Stimulated activated naive CD4-positive, alpha-beta T cell treated with Interleukin-2 at 50 U/mL for 16 hours (primary cell): ENCODE results near the gene GUCY1B1.
"Not testable (repeated sequence)": the region's sequence is repeated elsewhere in the genome, so short reads cannot be mapped to it uniquely, and the experiment has no call there.

ENCODE experiments used
- DNase-seq: peaks from one replicate; lab custom pipeline; 2025; lab: John Stamatoyannopoulos, UW

Gene GUCY1B1

DNA sequence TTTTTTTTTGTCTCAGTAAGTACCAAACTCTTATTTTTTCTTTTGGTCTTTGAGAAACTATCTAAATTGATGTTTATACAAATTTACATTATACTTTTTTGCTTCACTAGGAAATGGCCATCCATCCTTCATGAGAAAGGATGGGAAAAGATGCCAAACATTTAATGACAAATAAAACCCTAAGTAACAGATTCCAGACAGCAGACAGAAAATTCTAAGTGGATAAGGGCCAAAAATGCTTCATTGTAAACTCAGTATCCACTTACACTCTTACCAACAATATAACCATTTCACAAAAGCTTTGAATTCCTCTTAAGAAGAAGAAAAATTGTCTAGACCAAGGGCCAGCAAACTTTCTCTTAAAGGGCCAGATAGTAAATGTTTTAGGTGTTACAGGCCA, 3.5 kb downstream of the GUCY1B1 start:
- no peak for DNase-seq

DNA sequence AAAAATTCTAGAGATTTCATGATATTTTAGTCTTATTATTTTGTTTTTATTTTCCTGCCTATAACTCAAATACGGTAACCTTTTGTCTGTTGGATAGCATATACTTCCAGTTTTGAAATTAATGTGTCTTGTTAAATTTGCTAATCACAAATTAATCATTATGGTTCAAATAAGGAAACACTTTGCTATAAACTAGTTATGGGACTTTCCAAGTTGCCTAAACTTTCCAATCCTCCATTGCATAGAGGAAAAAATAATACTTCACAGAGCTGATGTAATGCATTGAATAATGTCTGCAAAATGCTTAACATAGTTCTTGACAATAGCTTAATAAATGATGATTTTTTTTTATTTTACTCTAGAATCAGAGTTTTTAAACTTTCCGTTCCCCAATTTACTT, 4.7 kb downstream of the GUCY1B1 start:
- DNase-seq: no peak

DNA sequence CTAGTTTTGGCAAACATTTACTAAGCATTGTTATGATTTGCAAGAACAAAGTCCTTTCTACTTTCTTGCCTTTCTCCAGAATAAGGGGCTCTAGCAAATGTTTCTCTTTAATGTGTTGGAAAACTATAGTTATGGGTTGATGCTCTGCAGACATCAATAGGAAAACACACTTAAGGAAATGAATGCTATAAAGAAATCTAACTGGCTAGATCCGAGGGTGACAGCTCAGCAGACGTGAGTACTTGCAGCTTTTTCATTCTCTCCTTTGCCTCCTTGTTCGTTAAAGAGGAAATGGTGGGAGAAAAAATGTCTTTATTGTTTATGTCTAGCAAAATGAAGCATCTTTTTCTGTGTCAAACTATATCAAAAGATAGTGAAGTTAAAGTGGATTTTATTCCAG, 6.3 kb downstream of the GUCY1B1 start:
- DNase-seq: no peak

DNA sequence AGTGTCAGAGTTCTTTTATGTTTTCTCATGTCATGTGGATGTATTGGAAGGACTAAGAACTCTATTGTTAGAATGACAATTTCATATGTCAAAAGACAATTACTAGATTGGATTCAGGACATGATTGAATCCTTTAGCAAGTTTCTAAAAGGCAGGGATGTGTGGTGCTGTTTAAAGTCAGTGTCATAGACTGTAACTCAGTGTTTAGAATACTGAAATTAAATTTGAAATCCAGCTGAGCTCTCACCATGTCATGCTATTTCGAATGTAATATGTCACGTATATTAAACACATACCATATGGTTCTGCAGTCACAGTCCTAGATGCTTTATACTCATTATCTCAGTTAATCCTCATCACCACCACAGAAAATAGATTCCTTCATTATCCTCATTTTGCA, 7.8 kb downstream of the GUCY1B1 start:
- no peak for DNase-seq

DNA sequence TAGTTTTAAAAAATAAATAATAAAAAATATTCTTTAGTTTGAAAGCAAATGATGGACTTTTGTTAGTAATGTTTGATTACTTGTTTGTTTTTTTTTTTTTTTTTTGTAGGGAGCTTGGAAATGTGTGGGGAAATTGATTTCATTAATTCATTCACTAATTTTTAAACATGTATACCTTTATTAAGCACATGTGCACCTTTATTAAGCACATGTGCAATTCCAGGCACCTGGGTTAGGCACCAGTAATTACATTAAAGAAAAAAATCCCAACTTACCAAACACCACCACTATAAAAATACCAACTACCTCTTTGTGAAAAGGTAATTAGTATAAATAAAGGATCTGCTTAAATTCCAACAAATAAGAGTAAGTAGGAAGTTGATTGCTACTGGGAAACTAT, 9.5 kb downstream of the GUCY1B1 start:
- DNase-seq: no peak

DNA sequence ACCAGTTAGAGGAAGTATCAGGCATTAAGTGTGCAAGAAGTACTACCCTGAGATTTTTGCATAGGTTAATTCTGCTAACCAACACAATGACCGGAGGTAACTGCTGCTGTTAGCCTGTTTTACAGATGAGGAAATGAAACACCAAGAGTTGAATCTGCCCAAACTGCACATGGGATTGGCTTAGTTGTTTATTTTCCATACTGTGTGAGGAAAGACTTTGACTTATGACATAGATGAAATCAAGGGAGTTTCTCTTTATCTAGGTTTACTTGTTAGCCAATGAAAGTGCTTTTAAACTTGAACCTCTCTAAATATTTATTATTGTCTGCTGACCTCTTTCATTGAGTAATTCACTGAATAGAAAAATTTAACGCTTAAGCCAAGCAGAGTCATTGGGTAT, 10.3 kb downstream of the GUCY1B1 start:
- DNase-seq: no peak

DNA sequence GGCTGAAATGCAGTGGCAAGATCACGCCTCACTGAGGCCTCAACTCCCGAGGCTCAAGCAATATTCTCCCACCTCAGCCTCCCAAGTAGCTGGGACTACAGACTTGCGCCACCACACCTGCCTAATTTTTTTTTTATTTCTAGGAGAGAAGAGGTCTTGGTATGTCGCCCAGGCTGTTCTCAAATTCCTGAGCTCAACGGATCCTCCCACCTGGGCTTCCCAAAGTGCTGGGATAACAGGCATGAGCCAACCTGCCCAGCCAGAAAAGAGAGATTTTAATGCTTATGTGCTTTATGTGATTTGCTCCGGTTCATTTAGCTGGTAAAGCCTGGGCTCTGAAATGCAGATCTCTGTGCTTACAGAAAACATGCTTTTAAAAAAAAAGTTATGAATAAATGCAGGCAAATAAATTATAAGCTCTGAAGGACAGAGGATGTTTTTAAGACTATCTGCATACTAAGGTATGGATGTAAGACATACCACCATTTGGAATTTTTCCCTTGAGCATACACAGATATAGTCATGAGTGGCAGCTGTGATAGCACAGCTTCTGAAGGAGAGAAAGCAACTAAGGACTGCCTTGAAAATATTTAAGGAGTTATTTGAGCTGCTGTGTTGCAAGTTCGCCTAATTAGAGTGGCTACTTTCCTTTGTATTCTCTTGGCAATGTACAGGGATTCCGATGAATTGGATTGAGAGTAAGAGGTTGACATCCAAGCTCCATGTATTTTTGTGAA, 13.8 kb downstream of the GUCY1B1 start:
- no peak for DNase-seq

DNA sequence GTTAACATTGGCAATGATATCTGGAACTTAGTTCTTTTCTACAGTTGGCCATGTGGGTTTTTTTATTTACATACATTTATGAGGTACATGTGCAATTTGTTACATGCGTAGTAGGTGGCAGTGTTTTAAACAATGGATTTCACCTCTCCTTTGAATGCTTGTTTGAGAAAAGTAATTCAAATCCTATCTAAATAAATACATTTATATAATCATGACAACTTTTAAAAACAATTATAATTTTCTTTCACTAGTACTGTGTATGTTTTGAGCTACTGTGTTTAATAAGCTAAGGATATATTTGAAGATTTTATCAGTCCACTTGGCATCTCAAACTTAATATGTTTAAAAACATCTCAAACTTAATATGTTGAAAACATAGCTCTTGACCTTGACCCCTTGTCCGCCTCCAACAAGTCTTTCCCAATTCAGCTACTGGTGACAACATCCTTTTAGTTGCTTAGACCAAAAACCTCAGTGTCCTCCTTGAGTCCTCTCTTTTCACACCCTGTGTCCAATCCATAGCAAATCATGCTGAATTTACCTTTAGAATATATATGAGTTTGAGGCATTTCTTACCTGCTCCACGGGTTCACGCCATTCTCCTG, 14.5 kb downstream of the GUCY1B1 start:
- no peak for DNase-seq

DNA sequence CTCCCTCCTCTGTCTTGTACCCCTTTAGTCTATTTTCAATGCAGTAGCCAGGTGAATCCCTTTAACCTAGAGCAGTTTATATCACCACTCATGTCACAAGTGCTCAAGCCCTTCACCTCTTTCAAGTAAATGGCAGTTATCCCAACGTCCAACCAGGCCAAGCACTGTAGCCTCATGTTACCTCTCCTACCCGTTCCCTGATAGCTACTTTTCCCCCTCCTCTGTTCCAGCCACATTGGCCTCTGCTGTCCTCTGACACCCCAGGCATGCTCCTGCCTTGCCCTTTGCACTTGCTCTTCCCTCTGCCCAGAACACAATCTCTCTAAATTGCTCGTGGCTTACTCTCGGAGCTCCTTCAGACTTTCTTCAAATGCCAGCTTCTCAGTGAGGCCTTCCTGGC, 15.2 kb downstream of the GUCY1B1 start:
- no peak for DNase-seq

DNA sequence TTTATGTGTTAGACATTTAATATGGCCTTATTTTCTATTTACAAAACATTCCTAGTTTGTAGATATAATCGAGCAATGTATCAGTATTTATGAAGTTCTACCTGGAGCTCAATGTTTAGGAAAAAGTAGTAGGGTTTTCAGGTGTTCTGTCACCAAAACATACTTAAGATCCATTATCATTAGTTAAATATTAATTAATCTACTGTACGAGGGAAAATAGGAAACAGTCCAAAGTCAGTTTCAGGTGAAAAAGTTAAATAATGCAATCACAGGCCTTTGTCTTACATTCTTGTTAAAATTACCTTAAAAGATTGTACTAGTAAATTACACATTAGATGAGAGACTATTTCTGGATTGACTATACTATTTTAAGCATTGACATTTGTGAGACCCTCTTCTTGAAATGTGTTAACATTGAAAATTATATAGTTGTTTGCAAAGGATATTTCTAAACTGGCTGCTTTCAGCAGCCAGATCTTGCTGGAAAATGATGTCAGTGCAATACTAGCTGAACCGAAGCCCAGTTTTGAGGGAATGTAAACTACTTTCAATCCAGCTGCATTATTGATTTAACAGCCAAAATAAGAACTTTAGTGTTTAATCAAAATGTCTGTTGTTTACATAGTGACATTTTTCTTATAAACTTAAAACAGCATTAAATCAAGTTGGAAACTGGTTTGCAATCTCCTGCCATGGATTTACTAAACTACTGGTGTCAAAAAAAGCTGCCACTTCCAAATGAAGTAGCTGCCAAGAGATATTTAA, 19.3 kb downstream of the GUCY1B1 start:
- DNase-seq: no peak

DNA sequence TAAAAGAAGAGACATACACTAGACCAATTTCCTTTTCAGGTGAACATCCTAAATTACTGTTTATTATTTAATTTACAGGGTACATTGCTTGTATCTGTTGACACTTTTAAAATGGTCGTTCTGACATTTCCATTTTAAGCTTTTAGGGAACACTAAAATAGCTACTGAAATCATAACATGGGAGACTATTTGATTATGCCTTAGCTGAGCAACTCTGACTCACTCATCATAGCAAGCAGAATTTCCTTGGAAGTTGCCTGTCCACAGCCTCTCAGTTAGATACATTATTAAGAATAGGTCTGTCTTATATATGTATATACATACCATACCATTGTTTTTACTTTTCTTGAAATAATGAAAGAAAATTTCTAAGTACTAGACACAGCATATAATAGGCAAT, 22.0 kb downstream of the GUCY1B1 start:
- DNase-seq: no peak

DNA sequence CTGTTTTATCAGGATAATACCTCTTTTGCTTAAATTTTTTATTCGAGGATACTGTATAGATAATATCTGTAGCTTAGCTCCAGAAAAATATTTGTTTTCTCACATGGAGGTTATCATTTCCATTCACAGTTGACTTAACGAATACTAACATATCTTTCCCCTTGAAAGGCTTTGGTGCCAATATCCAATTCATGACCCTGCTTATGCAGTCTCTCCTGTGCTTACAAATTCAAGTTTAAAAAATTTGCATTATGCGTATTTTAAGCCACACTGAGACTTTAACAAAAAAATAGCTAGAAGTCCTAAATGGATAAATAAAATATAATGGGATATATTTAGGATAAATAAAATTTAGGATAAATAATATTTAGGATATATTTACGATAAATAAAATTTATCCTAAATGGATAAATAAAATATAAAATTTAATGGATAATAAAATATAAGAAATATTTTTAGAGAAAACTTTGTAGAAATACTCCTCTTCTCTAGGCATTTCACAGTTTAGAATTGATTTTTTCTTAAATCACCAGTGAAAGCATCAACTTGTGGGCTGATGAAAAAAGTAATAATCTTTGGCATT, 22.5 kb downstream of the GUCY1B1 start:
- no peak for DNase-seq

DNA sequence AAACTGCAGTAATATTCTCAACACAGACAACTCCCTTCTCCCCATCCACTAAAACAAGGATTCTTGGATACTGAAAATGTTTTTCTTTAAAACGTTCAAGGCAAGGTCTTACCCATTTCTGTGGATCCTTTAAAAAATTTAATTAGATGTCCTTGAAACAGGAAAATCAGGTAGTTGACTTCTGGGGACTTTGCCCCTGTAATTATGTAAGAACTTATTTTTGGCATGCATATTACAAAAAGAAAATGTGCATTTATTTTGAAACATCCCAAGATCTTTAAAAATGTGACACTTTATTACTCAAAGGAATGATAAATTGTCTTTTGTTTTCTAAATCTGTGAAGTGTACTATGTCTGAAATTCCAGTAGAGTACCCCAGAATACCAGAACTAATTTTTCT, 25.8 kb downstream of the GUCY1B1 start:
- DNase-seq: no peak

DNA sequence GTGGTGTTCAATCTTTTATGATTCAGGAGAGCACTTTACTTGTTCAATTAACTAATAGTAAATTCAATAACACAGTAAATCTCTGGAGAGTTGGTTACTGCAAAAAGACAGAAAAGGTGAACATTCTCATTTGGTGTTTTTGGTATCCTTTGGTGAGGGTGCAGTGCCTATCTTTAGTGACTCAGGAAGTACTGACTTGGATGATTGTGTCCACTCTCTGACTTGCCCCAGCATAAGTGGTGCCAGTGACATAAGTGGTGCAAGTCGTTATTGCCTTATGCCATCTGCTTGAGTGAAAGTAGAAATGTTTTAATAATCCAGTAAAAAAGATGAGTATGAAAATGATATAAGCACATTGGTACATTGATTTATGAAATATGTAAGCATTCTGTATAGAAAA, 27.0 kb downstream of the GUCY1B1 start:
- DNase-seq: no peak

DNA sequence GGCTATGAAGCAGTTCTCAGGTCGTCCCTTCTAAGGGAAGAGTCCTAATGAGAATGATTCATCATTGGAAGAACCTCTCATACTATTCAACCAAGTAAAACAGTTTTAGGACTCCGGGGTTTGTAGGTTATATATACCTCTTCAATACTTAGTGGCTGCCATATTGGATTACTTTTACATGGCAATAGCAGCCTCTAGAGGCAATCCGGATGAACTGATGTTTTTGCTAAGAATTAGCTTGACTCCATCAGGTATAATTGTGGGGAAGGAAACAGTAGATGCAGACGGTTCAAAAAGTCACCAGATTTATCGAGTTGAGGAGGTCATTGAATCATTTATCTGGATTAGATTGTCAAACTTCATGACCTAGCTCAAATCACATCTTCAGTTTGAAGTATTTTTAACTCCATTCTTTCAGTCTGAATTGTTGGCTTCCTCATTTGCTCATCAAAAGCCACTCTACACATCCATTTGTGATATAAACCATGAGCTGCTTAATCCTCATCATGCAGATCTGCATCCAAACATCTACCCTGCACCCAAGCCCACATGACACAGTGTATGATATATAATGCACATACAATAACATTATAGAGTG, 28.4 kb downstream of the GUCY1B1 start:
- no peak for DNase-seq

DNA sequence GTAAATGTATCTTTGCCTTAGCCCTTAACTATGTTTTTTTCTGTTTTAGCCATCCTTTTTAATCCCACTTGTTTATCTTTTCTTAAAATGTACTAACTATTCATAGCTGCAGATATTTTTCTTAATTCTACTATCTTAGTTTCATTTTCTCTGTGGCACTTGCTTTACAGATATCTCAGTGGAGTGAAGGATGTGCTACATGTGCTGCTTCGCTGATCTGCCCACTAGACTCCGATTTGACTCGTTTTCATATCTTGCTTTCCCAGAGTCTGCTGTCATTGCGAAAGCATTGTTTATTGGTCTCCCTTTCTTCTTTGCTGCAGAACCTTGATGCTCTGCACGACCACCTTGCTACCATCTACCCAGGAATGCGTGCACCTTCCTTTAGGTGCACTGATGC, 30.6 kb downstream of the GUCY1B1 start:
- no peak for DNase-seq

DNA sequence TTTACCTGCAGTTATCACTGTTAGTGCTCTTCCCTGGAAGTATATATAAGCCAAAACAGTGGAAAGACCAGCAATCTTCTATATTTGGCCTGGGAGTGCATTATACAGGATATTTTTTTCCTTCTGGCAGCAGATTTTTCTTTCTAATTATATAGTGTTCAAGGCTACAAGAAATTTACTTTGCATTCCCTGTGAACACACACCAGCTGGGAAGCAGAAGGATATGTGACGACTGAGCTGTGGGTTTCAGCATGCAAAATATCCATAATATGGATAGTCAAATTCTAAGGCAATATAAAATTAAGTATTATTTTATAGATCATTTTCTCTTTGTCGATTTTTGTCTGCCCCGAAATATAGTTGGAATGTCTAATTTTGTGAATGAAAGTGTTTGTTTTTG, 31.2 kb downstream of the GUCY1B1 start:
- no peak for DNase-seq

DNA sequence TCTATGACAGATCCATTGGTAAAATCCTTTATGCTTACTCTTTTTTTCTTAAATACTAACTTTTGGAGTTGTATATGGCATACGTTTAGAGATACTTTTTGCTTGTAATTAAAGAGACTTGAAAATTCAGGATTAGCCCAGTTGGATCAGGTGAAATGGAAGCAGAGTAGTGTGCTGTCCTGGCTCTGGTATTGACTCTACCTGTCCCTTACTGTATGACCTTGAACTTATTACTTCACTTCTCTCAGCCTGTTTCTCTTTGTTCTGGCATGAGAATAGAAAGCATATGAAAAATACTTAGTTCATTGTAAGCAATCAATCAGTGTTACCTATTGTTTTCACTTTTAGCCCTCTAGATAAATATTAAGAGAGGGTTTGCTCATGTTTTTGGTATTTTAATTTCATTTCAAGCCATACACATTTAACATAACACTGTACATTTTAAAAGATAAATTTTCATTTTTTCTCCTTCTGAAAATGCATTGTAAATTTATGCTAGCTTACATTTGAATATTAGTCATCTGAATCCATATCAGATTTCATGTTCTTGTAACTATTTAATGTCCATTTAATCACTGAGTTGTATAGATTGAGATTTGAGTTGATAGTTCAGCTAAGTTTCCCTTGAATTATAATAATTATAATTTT, 35.9 kb downstream of the GUCY1B1 start:
- no peak for DNase-seq

DNA sequence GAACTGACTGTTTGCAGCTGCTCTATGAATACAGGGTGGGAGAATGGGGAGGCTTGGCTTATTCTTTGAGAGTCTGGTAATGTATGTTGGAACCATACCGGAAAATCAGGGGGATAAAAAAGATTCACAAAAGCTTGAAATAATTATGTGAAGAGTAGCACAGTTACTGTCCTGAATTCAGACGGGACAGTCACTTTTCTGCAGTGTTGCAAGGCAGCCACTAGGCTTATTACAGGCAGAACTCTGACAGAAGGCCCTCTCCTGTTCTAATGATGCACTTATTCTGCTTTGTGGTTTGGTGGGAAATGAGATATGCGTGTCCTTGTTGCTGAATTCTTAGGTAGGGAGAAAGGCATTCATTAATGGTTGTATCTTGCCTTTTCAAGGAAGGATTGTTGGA, 37.2 kb downstream of the GUCY1B1 start:
- DNase-seq: no peak

DNA sequence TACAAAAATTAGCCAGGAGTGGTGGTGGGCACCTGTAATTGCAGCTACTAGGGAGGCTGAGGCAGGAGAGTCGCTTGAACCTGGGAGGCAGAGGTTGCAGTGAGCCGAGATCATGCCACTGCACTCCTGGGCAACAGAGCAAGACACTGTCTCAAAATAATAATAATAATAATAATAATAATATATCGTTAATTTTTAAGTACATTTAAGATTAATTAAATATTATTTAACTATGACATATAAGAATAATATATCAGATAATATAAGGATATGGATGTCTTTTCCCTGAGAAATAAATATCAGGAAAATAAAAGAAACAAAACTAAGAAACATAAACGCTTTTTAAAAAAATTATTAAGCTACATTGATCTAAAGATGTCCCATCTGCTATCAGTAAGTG, 38.8 kb downstream of the GUCY1B1 start:
- not testable (repeated sequence) for DNase-seq

DNA sequence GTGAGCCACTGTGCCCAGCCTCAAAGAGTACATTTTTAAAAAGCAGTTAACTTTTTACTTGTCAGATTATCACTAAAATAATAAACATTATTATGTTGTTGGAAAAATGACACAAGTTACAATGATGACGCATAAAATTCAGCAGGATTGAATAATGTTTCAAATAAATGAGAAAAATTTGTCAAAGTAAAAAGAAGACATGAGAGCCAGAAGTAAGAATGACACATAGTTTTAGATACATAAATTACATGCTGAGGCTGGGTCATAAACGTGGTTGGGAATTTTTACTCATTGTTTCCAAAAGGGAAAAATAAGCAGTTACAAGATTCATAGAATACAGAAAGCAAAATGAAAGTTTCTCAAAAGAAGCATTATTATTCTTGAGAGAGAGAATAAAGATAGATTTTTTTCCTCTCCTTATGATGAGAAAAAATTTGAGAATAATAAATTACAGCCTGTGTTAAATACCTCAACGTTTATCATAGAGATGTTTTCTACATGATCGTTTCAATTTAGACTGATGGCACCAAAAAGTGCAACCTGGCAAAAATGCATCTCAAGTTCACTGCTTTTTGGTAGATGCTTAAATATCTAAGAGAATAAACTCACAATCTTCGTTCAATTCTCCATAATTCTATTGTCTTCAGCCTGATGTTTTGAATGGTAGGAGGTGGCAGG, 40.4 kb downstream of the GUCY1B1 start:
- DNase-seq: no peak

DNA sequence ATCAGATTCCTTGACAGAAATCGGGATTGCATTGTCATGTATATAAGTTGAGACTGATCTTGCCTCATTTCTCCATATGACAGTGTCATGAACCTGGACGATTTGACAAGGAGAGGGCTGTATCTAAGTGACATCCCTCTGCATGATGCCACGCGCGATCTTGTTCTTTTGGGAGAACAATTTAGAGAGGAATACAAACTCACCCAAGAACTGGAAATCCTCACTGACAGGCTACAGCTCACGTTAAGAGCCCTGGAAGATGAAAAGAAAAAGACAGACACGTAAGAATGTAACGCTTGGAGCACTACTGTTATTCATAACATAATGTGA, 40.9 kb downstream of the GUCY1B1 start:
- DNase-seq: no peak
